Left ventricle myocardium superior (tissue), 1 donor: ENCODE data around the gene TSNAXIP1. TPM values are rescaled to one million over a fixed set of nuclear protein-coding genes. Genes with fewer than 3 reads are reported as not detected.

Experiments used
- ATAC-seq: fragments of 200-7000 bp; cut with Tn5 transposase; one replicate; pipeline ENCODE4 v1.9.1; 2020; ENCODE audit warnings: mild to moderate bottlenecking, moderate library complexity
- DNase-seq: peaks from one replicate; pipeline ENCODE4 v3.0.0-alpha.2; 2020
- intact Hi-C: fragments of 100-400 bp; cut with micrococcal nuclease; formaldehyde crosslinking; loops from one replicate; pipeline ENCODE4 v1.11.0; 2022
- total RNA-seq: library from RNA; stranded (reverse); fragmentation: NEBNext Ultra II Directional; extraction: Animal tissue kit (Norgen Biotek cat#: 25700); gene quantifications from one replicate; pipeline ENCODE4 v1.2.1, GENCODE V29; 2021
- donor health status: DM: no; HTN: yes; CAD: no; lungs with severe emphysema.

Gene TSNAXIP1
- total RNA-seq, 1 donor from 2014 or later: 0.37 TPM

GRCh38 chr16:67780847-67781564 is 25.7 kb upstream of the TSNAXIP1 start:
- ATAC-seq (peak; percentile 33), DNase-seq (no peak)
- intact Hi-C loops: no loop called here

- DNase-seq: no peak
- intact Hi-C loops: no loop called here
- ATAC-seq: peak; percentile 75
Observed at GRCh38 chr16:67781565-67781921, 25.1 kb upstream of the TSNAXIP1 start.

- no peak for DNase-seq
- intact Hi-C loops: no loop called here
- no peak for ATAC-seq
Observed at GRCh38 chr16:67782567-67783352, 23.9 kb upstream of the TSNAXIP1 start.

- ATAC-seq: no peak
Observed at GRCh38 chr16:67783353-67783725, 23.4 kb upstream of the TSNAXIP1 start.

GRCh38 chr16:67786491-67786890 is 20.2 kb upstream of the TSNAXIP1 start:
- ATAC-seq (no peak), DNase-seq (no peak)
- intact Hi-C loops: no loop called here

More at GRCh38 chr16:67783353-67783725, 23.4 kb upstream of the TSNAXIP1 start:
- no peak for DNase-seq
- intact Hi-C loops: no loop called here

- DNase-seq: no peak
- ATAC-seq: no peak
- intact Hi-C loops: no loop called here
Observed at GRCh38 chr16:67790071-67790470, 16.6 kb upstream of the TSNAXIP1 start.

- no peak for DNase-seq
- ATAC-seq: no peak
- intact Hi-C loops: no loop called here
Observed at GRCh38 chr16:67796099-67796718, 10.5 kb upstream of the TSNAXIP1 start.

- peak; percentile 90 for ATAC-seq
- intact Hi-C loops: no loop called here
- DNase-seq: no peak
Observed at GRCh38 chr16:67800338-67800926, 6.3 kb upstream of the TSNAXIP1 start.

- intact Hi-C loops: no loop called here
- ATAC-seq: no peak
- DNase-seq: no peak
Observed at GRCh38 chr16:67801241-67801640, 5.4 kb upstream of the TSNAXIP1 start.

GRCh38 chr16:67801883-67802282 is 4.8 kb upstream of the TSNAXIP1 start:
- ATAC-seq (no peak), DNase-seq (no peak)
- intact Hi-C loops: no loop called here

- no peak for ATAC-seq
- no peak for DNase-seq
- intact Hi-C loops: no loop called here
Observed at GRCh38 chr16:67803894-67804293, 2.8 kb upstream of the TSNAXIP1 start.

GRCh38 chr16:67804853-67805542 is 1.7 kb upstream of the TSNAXIP1 start:
- ATAC-seq (no peak), DNase-seq (no peak)
- intact Hi-C loops: no loop called here

- intact Hi-C loops: no loop called here
- ATAC-seq: peak; percentile 6
- DNase-seq: no peak
Observed at GRCh38 chr16:67805718-67806427, 816 bp upstream of the TSNAXIP1 start.

GRCh38 chr16:67807148-67807682 is 526 bp downstream of the TSNAXIP1 start:
- intact Hi-C loops: no loop called here
- ATAC-seq (no peak), DNase-seq (no peak)

GRCh38 chr16:67811899-67812298 is 5.2 kb downstream of the TSNAXIP1 start:
- ATAC-seq (no peak), DNase-seq (no peak)
- intact Hi-C loops: no loop called here

GRCh38 chr16:67814567-67814966 is 7.9 kb downstream of the TSNAXIP1 start:
- DNase-seq (no peak), ATAC-seq (no peak)
- intact Hi-C loops: no loop called here

- no peak for DNase-seq
- no peak for ATAC-seq
- intact Hi-C loops: no loop called here
Observed at GRCh38 chr16:67820608-67821259, 14.0 kb downstream of the TSNAXIP1 start.

- intact Hi-C loops: no loop called here
- DNase-seq: no peak
Observed at GRCh38 chr16:67822511-67822910, 15.8 kb downstream of the TSNAXIP1 start.

More at GRCh38 chr16:67822511-67822910, 15.8 kb downstream of the TSNAXIP1 start:
- ATAC-seq: no peak
